NCI-H526 treated with DMSO at 0.1 percent for 48 hours (cell line): Measurements from ENCODE around the gene DNAJB13.
"Not testable (repeated sequence)": the region's sequence is repeated elsewhere in the genome, so short reads cannot be mapped to it uniquely, and the experiment has no call there.

Experiments
- DNase-seq: peaks from one replicate; lab custom pipeline; 2025; lab: John Stamatoyannopoulos, UW

The DNAJB13 gene

GRCh38 chr11:73950869-73951710 lies at the start of gene DNAJB13:
TSS of gene DNAJB13 (plus strand) at chr11:73951026. CDS start at chr11:73951070, 44 bp downstream.
- peak; percentile 11 for DNase-seq

GRCh38 chr11:73902303-73902702 lies 48.5 kb upstream of the DNAJB13 start:
- no peak for DNase-seq

- no peak for DNase-seq
Observed at GRCh38 chr11:73907191-73907590, 43.6 kb upstream of the DNAJB13 start.

- DNase-seq, result no peak
Observed at GRCh38 chr11:73912026-73912425, 38.8 kb upstream of the DNAJB13 start.

- DNase-seq, result no peak
Observed at GRCh38 chr11:73913472-73913871, 37.4 kb upstream of the DNAJB13 start.

GRCh38 chr11:73914284-73914683 lies 36.5 kb upstream of the DNAJB13 start:
- no peak for DNase-seq

GRCh38 chr11:73916435-73916834 lies 34.4 kb upstream of the DNAJB13 start:
- no peak for DNase-seq

GRCh38 chr11:73921180-73921579 lies 29.6 kb upstream of the DNAJB13 start:
- DNase-seq, result no peak

GRCh38 chr11:73929388-73929787 lies 21.4 kb upstream of the DNAJB13 start:
- DNase-seq, result no peak

GRCh38 chr11:73931039-73931645 lies 19.7 kb upstream of the DNAJB13 start:
- peak; percentile 50 for DNase-seq

- no peak for DNase-seq
Observed at GRCh38 chr11:73931951-73932350, 18.9 kb upstream of the DNAJB13 start.

- no peak for DNase-seq
Observed at GRCh38 chr11:73932781-73933180, 18.0 kb upstream of the DNAJB13 start.

GRCh38 chr11:73936047-73936446 lies 14.8 kb upstream of the DNAJB13 start:
- not testable (repeated sequence) for DNase-seq

- no peak for DNase-seq
Observed at GRCh38 chr11:73939096-73939495, 11.7 kb upstream of the DNAJB13 start.

GRCh38 chr11:73940801-73941570 lies 9.8 kb upstream of the DNAJB13 start:
- no peak for DNase-seq

GRCh38 chr11:73942010-73942409 lies 8.8 kb upstream of the DNAJB13 start:
- DNase-seq, result no peak

GRCh38 chr11:73944085-73944484 lies 6.7 kb upstream of the DNAJB13 start:
- DNase-seq, result no peak

- no peak for DNase-seq
Observed at GRCh38 chr11:73944901-73945300, 5.9 kb upstream of the DNAJB13 start.

- no peak for DNase-seq
Observed at GRCh38 chr11:73945396-73945795, 5.4 kb upstream of the DNAJB13 start.

GRCh38 chr11:73946798-73947458 lies 3.9 kb upstream of the DNAJB13 start:
- DNase-seq, result no peak

- no peak for DNase-seq
Observed at GRCh38 chr11:73949246-73949645, 1.6 kb upstream of the DNAJB13 start.

GRCh38 chr11:73949912-73950311 lies 914 bp upstream of the DNAJB13 start:
- no peak for DNase-seq
